ENCODE results near the gene RNASE9.

- TF ChIP-seq CTCF (conservative IDR thresholded peaks at IDR 0.05; ENCODE audit: low read depth, low read length) (no peak), BHLHE40 (IDR thresholded peaks at IDR 0.05; ENCODE audit: low read depth, low read length) (no peak), RAD21 (IDR thresholded peaks at IDR 0.05; ENCODE audit: low read length) (no peak), USF2 (IDR thresholded peaks at IDR 0.05; ENCODE audit: low read depth, low read length) (no peak), POLR2A (IDR thresholded peaks at IDR 0.05; ENCODE audit: low read depth, low read length) (no peak)
These were observed 31.7 kb upstream of the RNASE9 start for GRCh38 chr14:20592574-20592973.
